NCI-H1105 (cell line): ENCODE results near the gene RELT.
A peak's percentile ranks its signal among the peaks of the same experiment; 100 is the strongest.

Experiments used
- DNase-seq: peaks from one replicate; lab custom pipeline; 2025; lab: John Stamatoyannopoulos, UW

Gene RELT

GRCh38 chr11:73392108-73393010, 16.2 kb downstream of the RELT start:
- DNase-seq, result no peak

GRCh38 chr11:73393011-73393380, 16.8 kb downstream of the RELT start:
- no peak for DNase-seq

DNA sequence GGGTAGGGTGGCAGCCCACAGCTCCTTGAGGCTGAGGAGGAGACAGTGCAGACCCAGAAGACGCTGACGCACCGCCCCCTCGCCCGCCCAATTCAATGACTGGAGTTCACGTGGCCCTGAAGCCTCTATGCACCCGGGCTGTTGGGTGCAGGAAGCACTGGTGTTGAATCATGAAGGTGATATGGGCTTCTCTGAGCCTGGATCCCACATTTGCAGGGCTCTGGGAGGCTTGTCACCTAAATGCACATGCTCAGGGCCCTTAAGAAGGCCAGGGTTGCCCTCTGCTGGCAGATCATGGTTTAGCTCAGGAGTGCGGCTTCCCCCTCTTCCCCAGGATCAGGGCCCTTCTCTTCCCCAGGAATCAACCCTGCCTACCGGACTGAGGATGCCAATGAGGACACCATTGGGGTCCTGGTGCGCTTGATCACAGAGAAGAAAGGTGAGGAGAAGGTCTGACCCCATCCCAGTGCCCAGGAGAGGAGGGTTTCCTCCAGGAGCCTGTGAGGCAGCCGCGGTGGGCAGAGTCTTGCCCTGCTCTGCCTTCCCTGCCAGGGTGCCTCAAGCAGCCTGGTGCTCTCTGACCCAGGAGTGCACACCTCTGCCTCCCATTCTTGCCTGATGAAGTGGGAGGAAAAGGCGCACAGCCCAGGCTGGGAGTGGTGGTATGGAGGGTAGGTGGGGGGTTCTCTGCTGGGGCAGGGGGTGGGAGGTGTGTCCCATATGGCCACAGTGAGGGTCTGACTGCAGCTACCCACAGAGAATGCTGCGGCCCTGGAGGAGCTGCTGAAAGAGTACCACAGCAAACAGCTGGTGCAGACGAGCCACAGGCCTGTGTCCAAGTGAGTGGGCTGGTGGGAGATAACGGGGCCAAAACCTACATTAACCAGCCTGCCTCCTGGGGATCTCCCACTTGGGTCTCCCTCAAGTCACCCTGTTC, 17.5 kb downstream of the RELT start:
- peak; percentile 52 for DNase-seq

GRCh38 chr11:73394416-73395296, 18.5 kb downstream of the RELT start:
- no peak for DNase-seq

DNA sequence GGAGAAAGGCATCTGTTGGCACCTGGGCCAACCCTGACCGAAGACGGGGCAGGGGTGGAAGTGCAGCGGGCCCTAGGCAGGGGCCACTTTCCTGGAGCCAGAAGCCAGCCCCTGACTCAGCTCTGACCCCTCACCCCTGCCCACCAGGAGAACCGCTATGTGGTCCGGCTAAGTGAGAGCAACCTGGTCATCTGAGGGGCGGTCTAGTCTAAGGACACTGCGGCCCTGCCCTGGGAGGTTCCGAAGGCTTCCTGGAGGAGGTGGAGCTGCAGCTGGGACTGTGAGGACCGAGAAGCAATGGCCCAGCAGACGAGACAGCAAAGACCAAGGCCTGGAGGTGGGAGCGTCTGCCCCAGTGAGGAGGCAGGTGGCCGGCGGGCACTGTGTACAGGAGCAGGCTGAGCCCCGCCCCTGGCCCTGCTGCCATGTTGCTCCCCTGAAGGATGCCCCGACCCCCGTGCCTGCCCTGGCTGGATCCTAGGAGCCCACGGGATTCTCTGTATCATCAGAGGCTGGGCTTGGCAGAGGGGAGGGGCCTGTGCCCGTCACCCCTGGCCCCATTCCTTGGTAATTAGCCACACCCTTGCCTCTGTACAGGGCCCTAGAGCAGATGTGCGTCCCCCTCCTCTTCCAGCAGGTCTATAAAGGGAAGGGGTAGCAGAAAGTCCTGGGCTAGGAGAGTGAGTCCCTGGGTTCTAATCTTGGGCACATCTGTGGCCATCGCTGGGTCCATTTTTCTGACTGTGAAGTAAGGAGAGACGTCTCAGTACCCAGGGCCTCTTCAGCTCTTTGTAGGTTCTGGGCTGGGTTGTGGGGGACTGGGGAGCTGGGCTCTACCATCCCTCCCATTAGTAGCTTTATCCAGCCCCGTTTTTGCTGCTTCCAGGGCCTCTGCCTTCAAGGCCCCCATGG, 19.4 kb downstream of the RELT start:
- DNase-seq, result no peak

- no peak for DNase-seq
Measured at GRCh38 chr11:73396251-73396930, 20.2 kb downstream of the RELT start.

DNA sequence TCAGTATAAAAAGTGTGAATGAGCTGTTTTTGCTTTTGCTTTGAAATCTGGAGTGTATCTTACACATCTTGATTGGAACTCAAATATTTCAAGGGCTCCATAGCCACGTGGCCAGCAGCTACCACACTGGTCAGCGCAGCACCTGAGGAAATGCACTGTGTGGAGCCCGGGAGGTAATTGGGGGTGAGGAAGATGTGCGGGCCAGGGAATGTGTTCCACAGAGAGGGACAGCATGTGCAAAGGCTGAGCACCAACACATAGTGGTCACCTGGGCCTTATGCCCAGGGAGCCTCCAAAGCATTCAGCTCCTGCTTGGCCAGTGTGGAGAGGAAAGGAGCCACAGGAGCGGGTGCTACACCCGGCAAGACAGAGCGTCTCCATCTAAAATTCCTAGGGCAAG, 20.8 kb downstream of the RELT start:
- DNase-seq, result no peak

- DNase-seq, result no peak
Measured at GRCh38 chr11:73397468-73398131, 21.4 kb downstream of the RELT start.

GRCh38 chr11:73398132-73398526, 21.9 kb downstream of the RELT start:
- DNase-seq, result no peak

- DNase-seq, result no peak
Measured at GRCh38 chr11:73398721-73399120, 22.5 kb downstream of the RELT start.

- no peak for DNase-seq
Measured at GRCh38 chr11:73399159-73399590, 23.0 kb downstream of the RELT start.

- DNase-seq, result no peak
Measured at GRCh38 chr11:73399636-73400035, 23.4 kb downstream of the RELT start.

GRCh38 chr11:73400293-73400692, 24.1 kb downstream of the RELT start:
- DNase-seq, result no peak

GRCh38 chr11:73401217-73401923, 25.2 kb downstream of the RELT start:
- no peak for DNase-seq

DNA sequence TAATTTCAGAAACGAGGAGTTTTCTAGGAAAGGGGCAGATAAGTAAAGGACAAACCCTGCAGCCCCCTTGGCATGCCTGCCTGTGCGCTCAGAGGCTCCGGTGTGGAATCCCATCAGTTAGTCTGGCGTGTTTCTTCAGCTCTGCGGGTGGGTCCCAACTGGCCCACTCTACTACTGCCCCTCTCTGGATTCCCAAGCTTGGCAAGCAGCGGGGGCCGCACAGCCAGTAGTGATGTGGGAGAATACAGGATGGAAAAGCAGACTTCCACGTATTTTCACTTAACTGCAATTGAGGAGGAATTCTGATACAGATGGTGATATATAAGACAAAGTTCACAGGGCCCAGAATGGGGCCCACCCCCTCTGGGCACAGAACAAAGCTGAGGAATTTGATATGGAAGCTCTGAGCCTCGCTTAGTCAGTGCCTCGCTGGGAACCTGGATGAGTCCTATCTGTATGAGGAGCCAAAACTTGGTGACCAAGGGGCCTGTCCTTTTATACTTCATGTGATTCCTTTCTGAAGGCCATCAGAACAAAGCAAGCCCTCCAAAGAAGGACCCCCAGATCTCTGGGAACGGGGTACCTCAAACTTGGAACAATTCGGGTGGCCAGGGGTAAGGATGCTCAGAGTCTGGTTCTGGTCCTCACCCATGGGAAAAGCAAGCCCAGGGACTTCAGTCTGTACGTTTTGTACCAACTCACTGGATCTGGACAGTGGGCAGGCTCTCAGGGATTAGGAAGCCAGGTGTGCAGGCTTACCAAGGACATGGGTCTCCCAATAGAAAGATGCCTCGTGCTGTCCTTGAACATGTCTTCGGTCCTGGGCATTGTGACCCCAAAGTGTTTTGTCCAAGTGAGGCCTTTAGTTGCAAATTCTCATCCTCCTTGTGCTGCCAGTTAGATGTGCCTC, 26.0 kb downstream of the RELT start:
- DNase-seq, result no peak

DNA sequence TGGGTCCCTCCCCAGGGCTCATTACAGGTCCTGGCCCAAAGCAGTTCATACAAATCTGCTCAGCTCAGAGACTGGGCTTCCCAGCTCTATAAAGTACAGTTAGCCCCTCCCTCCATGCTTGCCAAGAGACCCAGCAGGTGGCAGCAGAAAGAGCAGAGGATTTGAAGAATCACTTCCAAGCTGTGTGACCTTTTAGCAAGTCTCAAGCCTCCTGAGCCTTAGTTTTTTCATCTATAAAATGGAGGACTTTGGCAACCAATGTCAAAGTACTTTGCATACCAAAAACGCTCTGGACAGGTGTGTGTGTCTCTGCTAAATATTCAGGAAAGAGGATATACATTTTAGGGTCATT, 26.6 kb downstream of the RELT start:
- no peak for DNase-seq

DNA sequence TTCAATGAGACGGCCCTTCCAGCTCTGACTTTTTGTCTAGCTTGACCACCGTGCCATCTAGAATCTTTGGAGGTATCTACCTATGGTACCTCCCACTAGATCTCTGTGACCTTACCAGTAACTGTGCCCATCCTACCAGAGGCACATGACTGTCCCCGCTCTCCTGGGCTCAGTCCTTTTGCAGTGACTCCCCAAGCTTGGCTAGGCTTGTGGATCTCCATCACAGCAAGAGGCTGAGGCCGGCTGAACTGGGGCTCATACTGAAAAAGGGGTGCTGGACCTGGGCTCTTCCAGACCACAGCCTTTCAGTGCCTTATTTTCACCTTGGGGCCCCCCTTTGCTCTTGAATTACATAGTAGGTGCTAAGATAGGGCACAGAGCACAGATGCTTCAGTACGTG, 27.3 kb downstream of the RELT start:
- no peak for DNase-seq

- DNase-seq, result peak; percentile 15
Measured at GRCh38 chr11:73404048-73404447, 27.8 kb downstream of the RELT start.
